Measurements from ENCODE around the gene RPL13.
"Not testable (repeated sequence)": the region's sequence is repeated elsewhere in the genome, so short reads cannot be mapped to it uniquely, and the experiment has no call there.

The RPL13 gene

DNA sequence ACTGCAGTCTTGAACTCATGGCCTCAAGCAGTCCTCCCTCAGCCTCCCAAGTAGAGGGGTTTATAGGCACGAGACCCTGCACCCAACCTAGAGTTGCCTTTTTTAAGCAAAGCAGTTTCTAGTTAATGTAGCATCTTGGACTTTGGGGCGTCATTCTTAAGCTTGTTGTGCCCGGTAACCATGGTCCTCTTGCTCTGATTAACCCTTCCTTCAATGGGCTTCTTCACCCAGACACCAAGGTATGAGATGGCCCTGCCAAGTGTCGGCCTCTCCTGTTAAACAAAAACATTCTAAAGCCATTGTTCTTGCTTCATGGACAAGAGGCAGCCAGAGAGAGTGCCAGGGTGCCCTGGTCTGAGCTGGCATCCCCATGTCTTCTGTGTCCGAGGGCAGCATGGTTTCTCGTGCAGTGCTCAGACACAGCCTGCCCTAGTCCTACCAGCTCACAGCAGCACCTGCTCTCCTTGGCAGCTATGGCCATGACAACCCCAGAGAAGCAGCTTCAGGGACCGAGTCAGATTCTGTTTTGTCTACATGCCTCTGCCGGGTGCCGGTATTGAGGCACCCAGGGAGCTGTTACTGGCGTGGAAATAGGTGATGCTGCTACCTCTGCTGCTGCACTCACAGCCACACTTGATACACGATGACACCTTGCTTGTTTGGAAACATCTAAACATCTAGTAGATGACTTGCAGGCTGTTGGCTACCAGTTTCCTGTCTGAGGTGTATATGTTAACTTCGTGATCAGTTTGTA is 3.3 kb downstream of the RPL13 start:
- no peak for DNase-seq

- DNase-seq = no peak
Measured at GRCh38 chr16:89564476-89565255, 4.2 kb downstream of the RPL13 start.

DNA sequence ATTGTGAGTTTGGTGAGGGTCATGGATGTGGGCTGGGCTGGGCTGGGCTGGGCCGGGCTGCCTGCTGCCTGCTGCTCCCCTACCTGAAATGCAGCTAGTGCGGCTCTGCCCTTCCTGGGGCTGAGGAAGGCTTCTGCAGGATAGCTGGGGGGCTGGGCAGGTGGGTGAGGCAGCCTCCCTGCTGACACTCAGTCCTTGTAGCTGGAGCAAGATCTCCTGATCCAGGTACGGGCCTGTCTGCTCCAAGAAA is 4.7 kb downstream of the RPL13 start:
- no peak for DNase-seq

GRCh38 chr16:89565506-89566372 is 5.3 kb downstream of the RPL13 start:
- DNase-seq = peak in 5 of 14 donors; percentile 8 to 36 (median 20)

GRCh38 chr16:89567656-89568594 is 7.4 kb downstream of the RPL13 start:
- no peak for DNase-seq

- no peak for DNase-seq
Measured at GRCh38 chr16:89569506-89570341, 9.2 kb downstream of the RPL13 start.

DNA sequence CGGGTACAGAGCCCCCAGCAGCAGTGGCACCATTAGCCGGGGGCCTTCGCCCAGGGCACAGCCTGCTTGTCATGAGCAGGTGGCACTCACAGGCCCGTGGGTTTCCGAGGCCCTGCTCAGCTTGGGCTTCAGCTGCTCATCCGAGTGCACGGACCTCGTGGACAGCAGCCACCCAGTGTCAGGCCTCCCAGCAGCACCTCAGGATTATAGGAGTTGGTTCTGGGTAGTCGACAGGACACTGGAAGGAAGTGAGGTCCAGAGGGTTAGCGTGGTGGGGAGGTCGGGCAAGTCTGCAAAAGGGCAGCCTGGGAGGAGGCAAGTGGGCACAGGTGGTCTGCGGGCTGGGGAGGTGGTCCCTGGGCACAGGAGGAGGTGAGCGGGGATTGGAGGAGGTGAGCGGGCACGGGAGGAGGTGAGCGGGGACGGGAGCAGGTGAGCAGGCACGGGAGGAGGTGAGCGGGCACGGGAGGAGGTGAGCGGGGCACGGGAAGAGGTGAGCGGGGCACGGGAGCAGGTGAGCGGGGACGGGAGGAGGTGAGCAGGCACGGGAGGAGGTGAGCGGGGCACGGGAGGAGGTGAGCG is 10.0 kb downstream of the RPL13 start:
- no peak for DNase-seq

GRCh38 chr16:89570983-89571598 is 10.6 kb downstream of the RPL13 start:
- not testable (repeated sequence) for DNase-seq

GRCh38 chr16:89571636-89572035 is 11.2 kb downstream of the RPL13 start:
- no peak for DNase-seq

DNA sequence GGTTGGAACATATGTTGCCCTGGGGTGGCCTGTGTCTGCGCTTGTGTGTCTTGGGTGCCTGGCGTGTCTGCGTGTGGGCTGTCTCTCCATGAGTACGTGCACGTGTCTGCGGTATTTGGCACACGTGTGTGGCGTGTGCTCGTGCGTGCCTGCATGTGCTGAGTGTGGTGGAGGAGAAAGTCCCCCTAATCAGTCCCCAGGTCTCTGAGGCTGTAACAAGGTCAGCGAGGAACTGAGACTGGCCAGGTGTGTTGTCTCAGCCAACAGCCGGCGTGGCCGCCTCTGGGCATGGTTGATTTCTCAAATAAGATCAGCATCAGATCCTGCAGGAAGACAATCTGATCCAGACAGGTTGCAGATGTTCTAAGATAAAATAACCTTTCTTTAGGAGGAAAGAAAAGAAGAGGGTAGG is 11.6 kb downstream of the RPL13 start:
- no peak for DNase-seq

- no peak for DNase-seq
Measured at GRCh38 chr16:89572485-89573205, 12.2 kb downstream of the RPL13 start.

DNA sequence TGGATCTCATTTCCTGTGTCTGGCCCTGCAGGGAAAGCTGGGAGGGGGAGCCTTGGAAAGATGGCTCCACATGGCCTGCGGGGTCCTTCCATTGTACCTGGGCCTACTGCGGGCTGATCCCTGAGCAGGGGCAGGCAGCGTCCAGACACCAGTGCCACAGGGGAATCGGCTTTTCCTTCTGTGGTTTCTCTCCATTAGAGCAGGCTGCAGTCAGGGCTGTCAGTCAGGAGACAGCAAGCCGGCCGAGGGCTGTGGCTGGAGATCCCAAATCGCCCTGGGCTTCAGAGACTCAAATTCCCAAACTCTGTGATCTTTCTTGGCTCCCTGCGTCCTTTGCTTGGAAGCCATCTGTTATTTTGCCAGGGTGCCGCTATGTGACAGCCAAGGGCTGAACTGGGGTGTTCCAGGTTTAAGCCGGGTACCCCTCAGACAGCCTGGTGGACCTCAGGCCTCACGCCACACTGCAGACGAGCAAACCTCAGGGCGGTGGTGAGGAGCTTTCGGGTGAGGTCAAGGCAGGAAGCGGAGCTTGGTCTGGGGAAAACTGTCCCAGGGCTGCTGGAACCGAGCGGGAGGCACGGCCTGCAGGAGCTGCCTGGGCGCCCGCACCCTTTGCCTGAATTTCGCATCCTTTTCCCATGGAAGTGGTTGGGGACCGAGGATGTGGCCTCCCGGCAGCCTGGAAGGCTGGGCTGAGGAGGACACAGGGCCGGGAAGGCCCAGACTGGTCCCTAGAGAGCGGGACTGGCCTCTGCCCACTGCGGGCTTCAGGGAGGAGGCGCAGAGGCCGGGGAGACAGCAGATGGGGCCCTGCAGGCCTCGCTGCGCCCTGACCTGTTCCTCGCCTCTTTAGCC is 13.6 kb downstream of the RPL13 start:
- DNase-seq = no peak

DNA sequence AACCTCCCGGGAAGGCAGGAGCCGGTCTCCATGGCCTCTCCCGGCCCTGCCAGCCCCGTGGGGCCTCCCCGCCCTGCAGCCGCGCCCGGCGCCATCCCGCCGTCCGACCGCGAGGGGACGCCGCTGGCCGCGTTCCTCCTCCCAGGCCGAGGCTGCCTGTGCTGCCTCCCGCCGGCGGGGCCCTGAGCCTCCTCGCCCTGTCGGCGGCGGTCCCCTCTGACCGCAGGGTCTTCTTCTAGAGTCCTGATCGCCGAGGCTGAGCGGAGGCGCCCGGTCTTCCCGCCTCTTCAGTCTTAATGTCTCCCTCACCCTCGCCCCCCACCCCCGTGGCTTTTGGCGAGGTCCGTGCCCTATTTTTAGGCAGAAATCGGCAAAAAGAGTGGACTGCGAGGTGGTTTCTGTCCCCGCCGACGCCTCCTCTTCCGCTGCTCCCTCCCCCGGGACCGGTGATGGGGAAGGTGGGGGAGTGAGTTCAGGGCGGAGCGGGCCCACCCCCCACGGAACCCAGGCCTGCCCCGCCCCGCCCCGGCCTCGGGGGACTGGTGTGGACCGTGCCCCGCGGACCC is 14.3 kb downstream of the RPL13 start:
- no peak for DNase-seq

GRCh38 chr16:89575247-89576152 is 15.0 kb downstream of the RPL13 start, which contains the start of gene CPNE7:
Gene CPNE7 (plus strand): TSS chr16:89575758. CDS start chr16:89575898, 140 bp downstream.
- no peak for DNase-seq

- no peak for DNase-seq
Measured at GRCh38 chr16:89576153-89577054, 15.9 kb downstream of the RPL13 start.
